ENCODE measurements around the gene ARFGEF3.

Gene ARFGEF3

DNA sequence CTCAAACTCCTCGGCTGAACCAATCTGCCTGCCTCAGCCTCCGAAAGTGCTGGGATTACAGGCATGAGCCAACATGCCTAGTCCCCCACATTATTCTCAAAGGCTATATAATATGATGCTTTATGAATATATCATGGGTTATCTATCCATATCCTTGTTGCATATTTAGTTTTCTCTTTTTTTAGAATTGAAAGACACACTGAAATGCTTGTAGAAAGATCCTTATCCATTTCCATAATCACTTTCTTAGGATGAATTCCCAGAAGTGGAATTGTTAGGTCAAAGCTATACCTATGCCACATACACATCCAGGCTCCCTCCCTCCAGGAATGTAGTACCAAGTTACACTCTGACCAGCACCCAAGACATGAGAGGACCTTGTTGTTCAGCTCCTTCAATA, 2.5 kb upstream of the ARFGEF3 start:
- intact Hi-C loops (cut with DNase I), result no loop called here
- DNase-seq, result no peak

DNA sequence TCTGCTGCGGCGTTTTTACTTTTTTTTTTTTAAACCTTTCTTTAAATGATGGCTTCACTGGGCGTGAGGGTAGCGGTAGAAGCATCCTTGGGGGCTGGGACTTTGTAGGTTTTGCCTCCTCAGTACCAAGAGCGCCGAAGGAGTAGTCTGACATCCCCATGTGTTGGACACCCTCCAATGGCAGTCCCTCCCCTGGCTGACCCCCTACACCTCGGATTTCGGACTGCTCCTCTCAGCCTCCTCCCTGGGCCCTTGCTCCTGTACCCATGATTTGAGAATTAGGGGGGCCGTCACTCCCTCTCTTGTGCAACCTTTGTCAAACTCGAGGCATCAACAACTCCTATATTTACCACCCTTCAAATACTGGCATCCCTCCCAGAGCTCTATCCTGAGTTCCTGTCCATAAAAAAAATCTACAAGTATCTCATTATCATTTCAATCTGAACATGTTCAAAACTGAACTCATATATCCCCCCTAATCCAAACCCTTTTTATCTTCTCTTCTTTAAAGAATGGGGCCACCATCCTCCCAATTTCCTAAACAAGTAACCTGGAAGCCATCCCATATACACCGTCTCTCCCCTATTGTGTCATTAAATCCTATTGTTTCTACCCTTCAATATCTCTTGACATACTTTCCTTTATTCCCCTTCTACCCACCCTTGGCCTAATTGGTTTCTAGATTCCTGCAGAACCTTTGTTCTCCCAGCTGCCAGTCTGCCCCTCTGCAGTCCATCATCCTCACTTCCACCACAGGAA, 1.2 kb upstream of the ARFGEF3 start:
- no peak for DNase-seq
- intact Hi-C loops (cut with DNase I), result loop anchor here (5.0 kb wide), 1 partner anchor 117 kb away; no protein-coding TSS in a partner anchor

DNA sequence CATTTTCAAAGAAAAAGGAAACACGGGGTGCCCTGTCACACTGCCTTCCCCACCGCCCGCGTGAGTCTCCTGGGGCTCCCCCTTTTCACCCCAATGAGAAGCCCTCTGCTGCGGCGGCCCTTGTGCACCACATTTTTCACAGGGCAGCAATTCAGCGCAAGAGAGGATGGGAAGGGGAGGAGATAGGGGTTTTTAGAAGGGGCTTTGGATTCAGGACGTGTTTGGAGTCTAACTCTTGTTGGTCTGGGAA, 726 bp upstream of the ARFGEF3 start:
- intact Hi-C loops (cut with DNase I), result loop anchor here (5.0 kb wide), 1 partner anchor 116 kb away; no protein-coding TSS in a partner anchor
- DNase-seq, result peak in 23 of 42 donors; percentile 13 to 63 (median 33)

DNA sequence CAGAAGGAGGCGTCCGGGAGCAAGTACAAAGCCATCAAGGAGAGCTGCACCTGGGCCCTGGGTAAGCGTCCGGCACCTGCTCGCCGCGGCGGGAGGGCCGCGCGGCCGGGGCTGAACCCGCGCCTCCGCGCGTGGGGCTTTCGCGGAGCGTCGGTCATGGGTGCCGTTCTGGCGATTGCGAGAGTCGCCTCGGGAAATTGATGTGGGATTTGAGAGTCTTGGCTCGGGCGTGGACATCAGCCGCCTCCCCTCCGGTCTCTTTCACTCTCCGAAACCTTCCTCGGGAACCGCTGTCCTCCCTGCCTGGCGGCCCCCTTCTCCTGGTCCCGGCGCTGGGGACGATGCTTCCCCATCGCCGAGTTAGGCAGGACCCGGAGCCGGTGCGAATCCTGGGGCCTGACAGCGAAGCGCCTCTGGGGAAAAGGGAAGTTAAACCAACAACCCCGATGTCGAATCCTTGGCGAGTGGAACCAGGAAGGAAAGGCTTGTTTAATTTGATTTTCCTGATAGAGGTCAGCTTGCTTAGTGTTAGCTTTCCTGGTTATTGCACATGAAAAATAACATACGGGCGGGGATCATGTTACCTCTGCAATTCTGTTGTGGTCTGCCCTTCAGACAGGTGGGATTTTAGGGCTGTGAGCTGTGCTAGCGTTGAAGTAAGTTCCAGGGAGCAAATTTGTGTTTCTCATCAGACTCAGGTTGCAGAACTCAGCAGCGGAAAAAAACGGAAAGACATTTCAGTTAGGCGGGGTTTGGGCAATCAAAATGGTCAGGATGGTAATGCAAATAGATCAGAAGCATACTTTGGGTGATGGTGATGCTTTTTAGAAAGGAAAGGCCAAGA, 594 bp downstream of the ARFGEF3 start:
- DNase-seq, result peak in 38 of 42 donors; percentile 19 to 74 (median 46)

DNA sequence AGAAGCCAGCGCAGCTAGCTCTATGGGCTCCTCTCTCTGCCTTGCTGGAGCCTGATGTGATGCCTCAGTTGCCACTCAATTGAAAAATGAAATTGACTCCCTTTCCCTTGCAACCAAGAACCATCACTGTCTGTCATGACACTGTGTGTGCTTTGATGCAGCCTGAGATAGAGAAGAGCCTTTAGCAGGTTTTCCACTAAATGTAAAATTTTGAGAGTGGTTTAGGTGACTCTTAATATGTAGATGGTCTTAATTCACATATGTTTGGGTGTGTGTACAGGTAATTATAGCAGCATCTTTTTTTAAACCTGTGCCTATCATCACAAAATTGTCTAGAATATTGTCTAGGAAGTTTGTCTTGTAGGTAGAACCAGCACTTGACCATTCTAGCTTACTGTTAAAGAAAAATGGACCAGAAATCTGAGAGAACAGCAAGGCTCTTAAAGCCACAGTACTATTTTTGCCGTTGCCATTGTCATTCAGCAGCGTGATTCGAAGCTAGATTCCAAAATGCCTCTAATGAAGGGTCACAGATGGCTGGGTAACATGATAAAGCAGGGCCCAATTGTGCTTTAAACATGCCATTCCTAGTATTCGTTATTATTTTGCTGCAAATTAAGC, 1.3 kb downstream of the ARFGEF3 start:
- peak in 4 of 42 donors; percentile 29 to 54 (median 36) for DNase-seq
- intact Hi-C loops (cut with DNase I), result loop anchor here (5.0 kb wide), 1 partner anchor 114 kb away; no protein-coding TSS in a partner anchor

More for the DNA sequence above, 594 bp downstream of the ARFGEF3 start:
- intact Hi-C loops (cut with DNase I), result loop anchor here (5.0 kb wide), 1 partner anchor 115 kb away; no protein-coding TSS in a partner anchor

DNA sequence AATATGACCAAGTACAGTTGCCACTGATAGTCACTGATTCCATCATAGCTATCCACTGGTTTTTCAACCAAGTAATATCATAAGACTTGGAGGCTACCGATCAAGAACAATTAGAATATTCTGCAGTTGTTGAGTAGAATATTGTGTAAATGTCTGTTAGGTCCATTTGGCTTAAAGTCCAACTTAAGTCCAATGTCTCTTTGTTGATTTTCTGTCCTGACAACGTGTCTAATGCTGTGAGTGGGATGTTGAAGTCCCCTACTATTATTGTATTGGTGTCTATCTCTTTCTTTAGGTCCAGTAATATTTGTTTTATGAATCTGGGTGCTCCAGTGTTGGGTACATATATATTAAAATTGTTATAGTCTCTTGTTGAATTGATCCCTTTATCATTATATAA, 13.9 kb downstream of the ARFGEF3 start:
- intact Hi-C loops (cut with DNase I), result no loop called here

DNA sequence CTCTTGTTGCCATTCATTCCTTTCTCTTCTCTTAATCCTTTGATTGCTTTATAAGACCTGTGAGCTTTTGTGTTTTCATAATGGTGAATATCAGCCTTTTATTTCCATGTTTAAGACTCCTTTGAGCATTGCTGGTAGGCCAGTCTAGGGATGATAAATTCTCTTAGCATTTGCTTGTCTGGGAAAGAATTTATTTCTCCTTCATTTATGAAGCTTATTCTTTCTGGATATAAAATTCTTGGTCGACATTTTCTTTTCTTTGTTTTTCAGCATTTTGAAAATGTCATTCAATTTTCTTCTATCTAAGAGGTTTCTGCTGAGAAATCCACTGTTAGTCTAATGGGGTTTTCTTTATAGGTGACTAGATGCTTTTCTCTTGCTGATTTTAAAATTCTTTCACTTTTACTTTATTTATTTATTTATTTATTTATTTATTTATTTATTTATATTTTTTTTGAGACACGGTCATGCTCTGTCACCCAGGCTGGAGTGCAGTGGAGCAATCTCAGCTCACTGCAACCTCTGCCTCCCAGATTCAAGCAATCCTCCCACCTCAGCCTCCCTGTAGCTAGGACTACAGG, 15.0 kb downstream of the ARFGEF3 start:
- intact Hi-C loops (cut with DNase I), result no loop called here
- DNase-seq, result no peak

More for the DNA sequence above, 13.9 kb downstream of the ARFGEF3 start:
- DNase-seq, result no peak

DNA sequence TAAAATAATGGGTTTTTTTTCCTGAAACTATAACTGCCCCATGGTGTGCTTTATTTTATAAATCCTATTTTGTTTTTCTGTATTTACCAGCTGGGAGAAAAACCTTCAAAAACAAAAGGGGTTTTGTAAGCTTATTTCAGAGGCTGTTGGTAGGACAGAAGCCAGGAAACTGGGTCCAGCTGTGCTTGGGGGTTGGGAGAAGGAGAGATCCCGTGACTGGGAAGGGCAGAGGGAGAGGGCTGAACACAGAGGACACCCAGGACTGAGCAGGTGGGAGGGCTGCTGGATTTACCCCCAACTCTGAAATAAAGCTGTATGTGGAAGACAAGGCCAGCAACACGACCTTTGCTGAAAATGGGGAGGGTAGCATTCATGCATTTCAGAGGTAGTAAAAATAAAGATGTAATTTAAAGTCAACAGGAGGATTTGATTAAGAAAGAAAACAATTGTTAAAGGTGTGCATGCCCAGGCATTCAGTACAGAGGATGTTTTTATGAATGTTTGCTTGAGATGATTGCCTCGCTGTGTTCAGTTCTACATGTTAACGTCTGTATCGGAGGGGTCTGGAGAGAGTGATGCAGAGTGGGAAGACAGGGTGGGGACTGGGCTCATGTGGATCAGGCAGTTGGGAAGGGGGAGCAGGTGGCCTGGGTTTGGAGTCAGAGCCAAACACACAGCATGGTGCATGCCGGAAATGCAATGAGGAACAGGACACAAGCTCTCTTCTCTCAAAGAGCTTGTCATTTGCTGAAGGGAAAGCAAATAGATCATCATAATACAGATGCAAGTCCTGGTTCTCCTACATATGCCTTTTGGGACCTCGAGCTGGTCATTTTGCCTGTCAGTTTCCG, 21.4 kb downstream of the ARFGEF3 start:
- intact Hi-C loops (cut with DNase I), result no loop called here
- DNase-seq, result peak; percentile 59 to 95 (median 84)

DNA sequence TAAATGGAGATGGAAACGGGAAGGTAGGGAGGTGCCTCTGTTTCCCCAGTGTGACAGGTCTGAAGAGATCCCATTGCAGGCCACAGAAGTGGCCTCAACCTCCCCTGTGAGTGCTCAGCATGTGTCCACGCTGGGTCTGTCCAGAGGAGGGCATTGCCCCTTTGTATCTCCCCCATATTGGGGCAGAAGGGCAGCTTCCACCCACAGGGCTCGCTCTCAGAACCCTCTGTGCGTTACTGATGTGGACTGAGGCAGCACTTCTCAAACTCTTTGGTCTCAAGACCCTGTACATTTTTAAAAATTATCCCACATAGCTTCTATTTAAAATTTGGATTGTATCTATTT, 22.0 kb downstream of the ARFGEF3 start:
- peak in 18 of 42 donors; percentile 13 to 70 (median 42) for DNase-seq
- intact Hi-C loops (cut with DNase I), result no loop called here

DNA sequence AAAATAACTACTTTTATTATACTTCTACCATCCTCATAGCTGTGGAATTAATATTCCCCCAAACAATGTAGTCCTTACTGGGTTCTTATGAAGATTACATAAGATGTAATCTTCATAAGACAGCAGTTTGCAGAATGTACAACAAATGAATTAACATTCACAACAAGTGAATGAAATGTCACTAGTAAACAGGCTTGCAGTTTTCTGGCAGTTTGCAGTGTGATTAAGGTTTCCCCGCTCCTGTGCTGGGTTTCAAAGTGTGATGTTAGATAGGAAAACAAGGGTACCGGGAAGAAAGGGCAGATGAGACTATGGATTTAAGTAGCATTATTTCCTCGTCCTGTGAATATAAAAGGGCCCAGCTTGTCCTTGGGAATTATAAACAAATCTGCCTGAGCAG, 22.5 kb downstream of the ARFGEF3 start:
- no peak for DNase-seq
- intact Hi-C loops (cut with DNase I), result no loop called here

DNA sequence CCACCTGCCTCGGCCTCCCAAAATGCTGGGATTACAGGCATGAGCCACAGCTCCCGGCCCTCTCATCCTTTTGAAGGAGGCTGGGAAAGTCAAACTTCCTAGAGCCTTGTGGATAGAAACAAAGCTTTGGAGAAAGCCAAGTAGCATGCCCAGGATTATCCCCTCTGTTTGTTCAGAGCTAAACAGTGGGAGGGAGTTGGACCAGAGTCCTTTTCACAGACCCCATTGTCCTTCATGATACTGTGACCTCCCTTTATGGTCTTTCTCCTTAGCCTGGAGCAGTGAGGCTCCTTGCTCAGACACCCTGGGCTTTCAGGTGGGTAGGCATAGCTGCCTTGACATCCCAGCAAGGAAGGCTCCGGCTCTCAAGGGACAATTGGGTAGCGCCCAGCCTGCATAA, 25.4 kb downstream of the ARFGEF3 start:
- intact Hi-C loops (cut with DNase I), result no loop called here
- DNase-seq, result no peak

DNA sequence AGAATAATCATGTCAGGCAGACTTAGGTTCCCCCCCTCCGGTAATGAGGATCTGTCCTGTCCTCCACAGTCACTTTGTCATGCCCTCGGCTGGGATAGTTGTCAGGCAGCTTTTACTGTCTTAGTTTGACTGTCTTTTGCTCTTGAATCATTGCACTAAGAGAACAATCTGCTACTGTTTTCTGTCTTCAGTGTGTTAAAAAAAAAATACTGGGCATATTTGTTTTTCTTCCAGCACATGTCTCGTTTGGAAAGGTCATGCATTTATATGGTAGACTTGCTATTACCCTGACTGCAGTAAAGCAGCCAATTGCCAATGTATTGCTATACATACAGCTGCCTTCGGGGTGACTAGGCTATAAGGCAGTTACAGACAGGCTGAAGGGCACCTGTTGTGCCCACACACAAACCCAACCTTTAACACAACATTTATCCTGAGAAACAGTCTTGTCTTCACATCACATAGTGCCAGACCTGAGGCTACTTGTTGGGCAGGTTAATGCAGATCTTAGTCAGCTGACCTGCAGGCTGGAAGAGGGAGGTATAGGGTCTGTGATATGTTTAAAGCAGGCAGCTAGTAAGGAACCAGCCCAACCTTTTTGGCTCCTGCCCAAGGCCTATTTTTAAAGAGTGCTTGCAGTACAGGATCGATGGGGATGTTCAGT, 26.7 kb downstream of the ARFGEF3 start:
- intact Hi-C loops (cut with DNase I), result no loop called here
- peak in 17 of 42 donors; percentile 17 to 67 (median 42) for DNase-seq

DNA sequence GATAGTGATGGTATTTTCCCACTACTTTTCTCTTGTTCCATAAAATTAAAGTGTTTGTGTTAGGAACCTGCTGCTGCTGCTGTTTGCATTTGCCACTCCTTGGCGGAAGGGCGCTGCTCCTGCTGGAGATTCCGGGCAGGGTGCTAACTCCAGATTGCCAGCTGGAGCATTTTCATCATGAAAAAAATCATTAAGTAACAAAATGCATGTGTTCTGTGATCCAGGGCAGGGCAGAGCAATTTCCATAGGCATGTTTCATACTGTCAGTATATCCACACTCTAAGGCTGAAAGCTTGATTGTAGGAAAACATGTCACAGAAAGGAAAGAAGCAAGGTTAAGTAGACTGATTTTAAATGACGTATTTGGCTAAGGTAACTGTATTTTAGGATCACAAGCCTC, 32.5 kb downstream of the ARFGEF3 start:
- intact Hi-C loops (cut with DNase I), result no loop called here
- peak in 17 of 42 donors; percentile 23 to 57 (median 38) for DNase-seq

DNA sequence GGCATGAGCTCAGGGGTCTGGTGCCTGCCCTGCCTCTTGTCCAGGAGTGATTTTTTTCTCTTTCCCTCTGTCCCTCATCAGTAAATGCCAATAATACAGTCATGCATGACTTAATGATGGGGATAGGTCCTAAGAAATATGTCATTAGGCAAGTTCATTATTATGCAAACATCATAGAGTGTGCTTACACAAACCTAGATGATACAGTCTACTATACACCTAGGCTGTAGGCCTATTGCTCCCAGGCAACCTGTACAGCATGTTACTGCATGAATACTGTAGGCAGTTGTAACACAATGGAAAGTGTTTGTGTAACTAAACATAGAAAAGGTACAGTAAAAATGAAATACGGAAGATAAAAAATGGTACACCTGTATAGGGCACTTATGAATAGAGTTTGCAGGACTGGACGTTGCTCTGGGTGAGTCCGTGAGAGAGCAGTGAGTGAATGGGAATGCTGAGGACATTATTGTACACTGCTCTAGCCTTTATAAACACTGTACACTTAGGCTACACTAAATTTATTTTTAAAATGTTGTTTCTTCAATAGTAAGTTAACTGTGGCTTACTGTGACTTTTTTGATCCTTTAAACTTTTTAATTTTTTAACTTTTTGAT, 34.5 kb downstream of the ARFGEF3 start:
- intact Hi-C loops (cut with DNase I), result no loop called here
- DNase-seq, result no peak

DNA sequence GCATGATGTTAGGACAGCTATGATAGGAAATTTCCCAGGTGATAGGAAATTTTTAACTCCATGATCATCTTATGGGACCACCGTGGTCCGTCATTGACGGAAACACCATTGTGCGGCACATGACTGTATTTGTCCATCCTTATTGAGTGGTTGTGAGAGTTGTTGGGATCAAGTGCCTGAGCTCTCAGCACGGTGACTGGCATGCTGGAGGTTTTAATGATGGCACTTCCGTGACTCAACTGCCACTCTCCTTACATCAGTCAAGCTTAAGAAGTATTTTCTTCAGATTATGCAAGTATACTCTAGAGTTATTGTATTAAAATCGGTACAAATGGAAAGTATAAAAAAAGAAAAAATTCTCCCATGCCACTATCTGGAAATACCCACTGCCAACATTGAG, 35.8 kb downstream of the ARFGEF3 start:
- peak in 1 of 42 donors; percentile 43 for DNase-seq
- intact Hi-C loops (cut with DNase I), result no loop called here

DNA sequence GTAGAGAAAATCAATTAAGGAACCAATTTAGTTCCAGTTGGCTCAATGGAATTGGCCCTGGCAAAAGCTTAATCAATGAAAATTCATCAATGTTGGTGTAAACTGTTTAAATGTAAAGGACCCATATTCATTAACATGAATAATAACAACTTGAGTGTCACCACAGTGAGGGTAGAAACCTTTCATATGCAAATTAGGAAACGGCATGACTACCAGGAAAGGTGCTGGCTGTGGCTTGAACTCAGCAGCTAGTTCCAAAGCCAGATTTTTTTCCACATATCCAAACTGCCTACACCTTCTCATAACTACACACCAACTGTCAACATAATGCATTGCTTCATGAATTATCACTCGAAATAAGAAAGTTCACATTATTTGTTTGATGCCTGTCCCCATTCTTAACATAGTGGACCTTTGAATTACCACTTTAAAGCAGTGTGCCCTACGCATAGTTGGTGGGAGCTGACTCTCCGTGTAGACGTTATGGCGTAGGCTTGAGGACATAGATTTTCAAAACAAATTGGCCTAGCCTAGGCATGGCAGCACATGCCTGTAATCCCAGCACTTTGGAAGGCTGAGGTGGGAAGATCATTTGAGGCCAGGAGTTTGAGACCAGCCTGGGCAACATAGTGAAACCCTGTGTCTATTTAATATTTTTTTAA, 36.8 kb downstream of the ARFGEF3 start:
- no peak for DNase-seq
- intact Hi-C loops (cut with DNase I), result no loop called here

DNA sequence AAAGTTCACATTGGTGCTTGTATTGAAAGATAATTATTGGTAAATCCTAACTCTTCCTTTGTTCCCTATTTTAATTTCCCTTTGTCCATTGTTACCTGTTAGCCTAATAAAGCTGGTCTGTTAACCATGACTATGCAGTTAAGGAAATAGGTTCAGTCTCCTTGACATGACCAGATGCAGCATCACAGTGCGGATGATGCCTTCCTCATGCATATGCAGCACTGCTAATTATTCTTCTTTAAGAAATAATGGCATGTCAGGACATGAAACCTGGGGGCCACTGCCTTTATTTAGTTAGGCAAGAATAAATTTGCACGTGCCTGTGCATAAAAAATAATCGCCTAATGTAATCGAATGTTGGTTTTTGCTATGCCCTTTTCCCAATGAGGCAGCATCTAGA, 40.1 kb downstream of the ARFGEF3 start:
- intact Hi-C loops (cut with DNase I), result no loop called here
- no peak for DNase-seq

Measured in head of caudate nucleus (tissue), 42 donors.